GM23338 (cell line): ENCODE data around the gene NFRKB. TPM values are rescaled to one million over a fixed set of nuclear protein-coding genes. Genes with fewer than 3 reads are reported as not detected.

Experiments
- ATAC-seq: fragments of 200-7000 bp; cut with Tn5 transposase; 3 replicates; pipeline ENCODE4 v1.9.1; 2020
- DNase-seq: peaks from one replicate; pipeline ENCODE4 v3.0.0-alpha.2; 2015; ENCODE audit warnings: low spot score
- H2AFZ ChIP-seq: fragments of 200-600 bp; sonication (generic); 2 replicates; pipeline ENCODE4 v1.8.0; 2016; ENCODE audit warnings: antibody characterized with exemption, mild to moderate bottlenecking, moderate library complexity
- H3F3A ChIP-seq: fragments of 200-600 bp; sonication (generic); replicated peaks from 2 replicates; pipeline ENCODE4 v1.8.0; 2017; ENCODE audit warnings: antibody characterized with exemption, mixed run types, low read depth
- H3K27ac ChIP-seq: fragments of 200-600 bp; sonication (generic); 2 replicates; pipeline ENCODE4 v1.6.1; 2016; ENCODE audit warnings: low read depth
- H3K27me3 ChIP-seq: fragments of 200-600 bp; sonication (generic); 2 replicates; pipeline ENCODE4 v1.8.0; 2016; ENCODE audit warnings: mild to moderate bottlenecking, mixed run types, moderate library complexity; ENCODE audit not compliant: insufficient read depth
- H3K36me3 ChIP-seq: fragments of 200-600 bp; sonication (generic); 2 replicates; pipeline ENCODE4 v1.8.0; 2016; ENCODE audit warnings: mild to moderate bottlenecking; ENCODE audit not compliant: insufficient read depth
- H3K4me1 ChIP-seq: fragments of 200-600 bp; sonication (generic); 2 replicates; pipeline ENCODE4 v1.8.0; 2016; ENCODE audit warnings: mild to moderate bottlenecking, moderate library complexity; ENCODE audit not compliant: insufficient read depth
- H3K4me2 ChIP-seq: fragments of 200-600 bp; sonication (generic); 2 replicates; pipeline ENCODE4 v1.7.1; 2017; ENCODE audit warnings: mixed run types
- H3K4me3 ChIP-seq: fragments of 200-600 bp; sonication (generic); 2 replicates; pipeline ENCODE4 v1.6.1; 2016; ENCODE audit warnings: mixed run types
- H3K79me2 ChIP-seq: fragments of 200-600 bp; sonication (generic); replicated peaks from 2 replicates; pipeline ENCODE4 v1.8.0; 2017; ENCODE audit warnings: mild to moderate bottlenecking; ENCODE audit not compliant: insufficient read depth
- H3K9me2 ChIP-seq: fragments of 200-600 bp; sonication (generic); 2 replicates; pipeline ENCODE4 v1.8.0; 2017; ENCODE audit not compliant: insufficient read depth
- H4K20me1 ChIP-seq: fragments of 200-600 bp; sonication (generic); replicated peaks from 2 replicates; pipeline ENCODE4 v1.8.0; 2017; ENCODE audit warnings: mild to moderate bottlenecking; ENCODE audit not compliant: insufficient read depth
- H3K27ac Mint-ChIP-seq: 2 replicates; pipeline ENCODE4 v1.8.0; 2020; ENCODE audit warnings: inconsistent platforms, mild to moderate bottlenecking, moderate library complexity, mixed read lengths
- H3K27me3 Mint-ChIP-seq: 3 replicates; pipeline ENCODE4 v1.8.0; 2022; ENCODE audit warnings: low read depth, mild to moderate bottlenecking, moderate library complexity, mixed read lengths, inconsistent platforms; ENCODE audit not compliant: insufficient read depth, poor library complexity
- H3K36me3 Mint-ChIP-seq: 3 replicates; pipeline ENCODE4 v1.8.0; 2021; ENCODE audit warnings: low read depth, mild to moderate bottlenecking, inconsistent platforms, moderate library complexity, mixed read lengths
- H3K4me1 Mint-ChIP-seq: 3 replicates; pipeline ENCODE4 v1.8.0; 2020; ENCODE audit warnings: mild to moderate bottlenecking, inconsistent platforms, mixed read lengths
- H3K4me3 Mint-ChIP-seq: 3 replicates; pipeline ENCODE4 v1.8.0; 2021; ENCODE audit warnings: moderate library complexity, mild to moderate bottlenecking, inconsistent platforms, mixed read lengths
- H3K9me3 Mint-ChIP-seq: 3 replicates; pipeline ENCODE4 v1.8.0; 2020; ENCODE audit warnings: moderate library complexity, mild to moderate bottlenecking, inconsistent platforms, mixed read lengths
- ETS1 ChIP-seq: IDR thresholded peaks from 2 replicates; pipeline ENCODE4 v1.6.1; 2016; ENCODE audit warnings: antibody characterized with exemption
- EZH2 ChIP-seq: fragments of 200-600 bp; sonication (generic); IDR thresholded peaks from one replicate; pipeline ENCODE4 v1.8.0; 2017; ENCODE audit warnings: antibody characterized with exemption, mild to moderate bottlenecking, low read depth; ENCODE audit not compliant: unreplicated experiment
- EZH2phosphoT487 ChIP-seq: fragments of 200-600 bp; sonication (generic); IDR thresholded peaks from one replicate; pipeline ENCODE4 v1.8.1; 2018; ENCODE audit warnings: antibody characterized with exemption; ENCODE audit not compliant: unreplicated experiment
- NANOG ChIP-seq: IDR thresholded peaks from 2 replicates; pipeline ENCODE4 v1.6.1; 2016; ENCODE audit warnings: antibody characterized with exemption, borderline replicate concordance
- REST ChIP-seq: IDR thresholded peaks from one replicate; pipeline ENCODE4 v1.6.1; 2018; ENCODE audit warnings: antibody characterized with exemption; ENCODE audit not compliant: unreplicated experiment
- STAT1 ChIP-seq: IDR thresholded peaks from one replicate; pipeline ENCODE4 v1.6.1; 2016; ENCODE audit warnings: antibody characterized with exemption; ENCODE audit not compliant: unreplicated experiment
- ZNF114 ChIP-seq: fragments of 250-450 bp; sonication (Bioruptor Pico); IDR thresholded peaks from 2 replicates; pipeline ENCODE4 v1.5.0; 2020; ENCODE audit warnings: mild to moderate bottlenecking, moderate library complexity
- ZNF331 ChIP-seq: fragments of 250-450 bp; sonication (Bioruptor Pico); IDR thresholded peaks from 2 replicates; pipeline ENCODE4 v1.5.0; 2020; ENCODE audit warnings: low read depth, mild to moderate bottlenecking, moderate library complexity
- polyA plus RNA-seq: library from polyadenylated mRNA; unstranded; fragments of >200 nt; fragmentation: Nextera tagmentation; extraction: Ambion mirVana; gene quantifications from 2 replicates; pipeline ENCODE4 v1.2.1, GENCODE V29; 2016
- total RNA-seq: library from RNA; depleted of rRNA; stranded (reverse); fragments of >200 nt; shearing (Covaris generic); gene quantifications from 2 replicates; pipeline ENCODE4 v1.2.3, GENCODE V29; 2014
- TF ChIP-seq, protein P1 (sequence below), 2 experiments: fragments of 200-600 bp in 1 of 2; sonication (generic) in 1 of 2; conservative IDR thresholded peaks; 2 replicates each; pipeline versions ENCODE4 v1.5.1 to v1.6.1; 2016 to 2017; ENCODE audit warnings: antibody characterized with exemption in 2 of 2, low read depth in 2 of 2, mild to moderate bottlenecking in 2 of 2, moderate library complexity in 1 of 2

The NFRKB gene
- total and polyA plus RNA-seq, 2 experiments from 2014 or later: 22.4 to 44.9 TPM

DNA sequence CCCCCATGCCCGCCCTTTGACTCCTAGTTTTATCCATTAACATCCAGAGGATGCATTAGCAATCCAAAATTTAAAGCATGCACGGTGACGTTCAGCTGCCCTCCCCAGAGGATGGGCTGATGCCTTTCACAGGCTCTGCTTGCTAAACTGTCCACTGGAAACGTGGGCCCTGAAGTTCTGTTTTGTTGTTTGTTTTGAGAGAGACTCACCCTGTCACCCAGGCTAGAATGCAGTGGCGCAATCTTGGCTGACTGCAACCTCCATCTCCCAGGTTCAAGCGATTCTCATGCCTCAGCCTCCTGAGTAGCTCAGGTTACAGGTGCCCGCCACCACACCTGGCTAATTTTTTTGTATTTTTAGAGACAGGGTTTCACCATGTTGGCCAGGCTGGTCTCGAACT, 39.3 kb downstream of the NFRKB start (continued):
- TF ChIP-seq ETS1 (no peak), EZH2 (no peak), STAT1 (no peak), EZH2phosphoT487 (no peak), NANOG (no peak), REST (no peak), ZNF331 (CRISPR knock-in tag) (no peak), ZNF114 (CRISPR knock-in tag) (no peak)
- TF ChIP-seq, protein P1, sequence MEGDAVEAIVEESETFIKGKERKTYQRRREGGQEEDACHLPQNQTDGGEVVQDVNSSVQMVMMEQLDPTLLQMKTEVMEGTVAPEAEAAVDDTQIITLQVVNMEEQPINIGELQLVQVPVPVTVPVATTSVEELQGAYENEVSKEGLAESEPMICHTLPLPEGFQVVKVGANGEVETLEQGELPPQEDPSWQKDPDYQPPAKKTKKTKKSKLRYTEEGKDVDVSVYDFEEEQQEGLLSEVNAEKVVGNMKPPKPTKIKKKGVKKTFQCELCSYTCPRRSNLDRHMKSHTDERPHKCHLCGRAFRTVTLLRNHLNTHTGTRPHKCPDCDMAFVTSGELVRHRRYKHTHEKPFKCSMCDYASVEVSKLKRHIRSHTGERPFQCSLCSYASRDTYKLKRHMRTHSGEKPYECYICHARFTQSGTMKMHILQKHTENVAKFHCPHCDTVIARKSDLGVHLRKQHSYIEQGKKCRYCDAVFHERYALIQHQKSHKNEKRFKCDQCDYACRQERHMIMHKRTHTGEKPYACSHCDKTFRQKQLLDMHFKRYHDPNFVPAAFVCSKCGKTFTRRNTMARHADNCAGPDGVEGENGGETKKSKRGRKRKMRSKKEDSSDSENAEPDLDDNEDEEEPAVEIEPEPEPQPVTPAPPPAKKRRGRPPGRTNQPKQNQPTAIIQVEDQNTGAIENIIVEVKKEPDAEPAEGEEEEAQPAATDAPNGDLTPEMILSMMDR (conservative IDR thresholded peaks at IDR 0.05; ENCODE audit: low read depth in 2 of 2): no peak

- Histone ChIP-seq H3K27me3 (no peaks in the 10 kb centered on the region), H3K27ac (no peak overlapping the region), H3K4me1 (no peaks in the 10 kb centered on the region), H3K79me2 (no peaks in the 10 kb centered on the region), H2AFZ (no peak overlapping the region), H3K36me3 (no peaks in the 10 kb centered on the region), H3K4me2 (no peak overlapping the region), H4K20me1 (0 out of 2 replicates have a peak, but pooled peaks cover 5% of the 10 kb centered on the region), H3F3A (no peaks in the 10 kb centered on the region), H3K9me2 (no peaks in the 10 kb centered on the region), H3K4me3 (no peak overlapping the region)
- DNase-seq: no peak
- no peak for ATAC-seq
- Mint-ChIP-seq H3K36me3 (peaks cover 3% of the 10 kb centered on the region; the same call in 2 of the 3 replicates), H3K4me3 (no peak overlapping the region), H3K4me1 (0 out of 3 replicates have a peak, but pooled peaks cover 2% of the 10 kb centered on the region), H3K9me3 (no peaks in the 10 kb centered on the region), H3K27me3 (peaks cover 5% of the 10 kb centered on the region), H3K27ac (no peak overlapping the region)
- TF ChIP-seq ZNF114 (CRISPR knock-in tag): no peak
- no peak for TF ChIP-seq NANOG
Observed at GRCh38 chr11:129855086-129855485, 40.3 kb downstream of the NFRKB start.
